Liver (tissue), 3 donors: ENCODE measurements around the gene CCL18.

Experiments
- CTCF ChIP-seq: fragments of 150-350 bp; IDR thresholded peaks from 2 replicates; pipeline ENCODE4 v1.5.1; 2017; ENCODE audit warnings: improper control_type of control experiment, low read depth, low read length; ENCODE audit not compliant: missing input control
- EGR1 ChIP-seq, 2 donors: IDR thresholded peaks; 2 replicates each; pipeline ENCODE4 v1.6.1; 2016 to 2018; ENCODE audit warnings: antibody characterized with exemption in 2 of 2, low read depth in 2 of 2
- HNF4A ChIP-seq, 2 donors: conservative IDR thresholded peaks; 2 replicates each; pipeline ENCODE4 v1.6.1; 2016; ENCODE audit warnings: antibody characterized with exemption in 2 of 2, mild to moderate bottlenecking in 2 of 2
- HNF4G ChIP-seq: IDR thresholded peaks from 2 replicates; pipeline ENCODE4 v1.6.1; 2016; ENCODE audit warnings: antibody characterized with exemption
- MAX ChIP-seq: IDR thresholded peaks from 2 replicates; pipeline ENCODE4 v1.6.1; 2016; ENCODE audit warnings: antibody characterized with exemption
- RAD21 ChIP-seq, 2 donors: IDR thresholded peaks; 2 replicates each; pipeline ENCODE4 v1.6.1; 2016; ENCODE audit warnings: antibody characterized with exemption in 2 of 2, mild to moderate bottlenecking in 2 of 2
- REST ChIP-seq: IDR thresholded peaks from 2 replicates; pipeline ENCODE4 v1.6.1; 2016; ENCODE audit warnings: antibody characterized with exemption, mild to moderate bottlenecking
- YY1 ChIP-seq: IDR thresholded peaks from 2 replicates; pipeline ENCODE4 v1.6.1; 2016; ENCODE audit warnings: antibody characterized with exemption, mild to moderate bottlenecking
- ZBTB33 ChIP-seq: IDR thresholded peaks from 2 replicates; pipeline ENCODE4 v1.6.1; 2016; ENCODE audit warnings: antibody characterized with exemption
- donor health status: healthy.
- donor health status: healthy.

GRCh38 chr17:36055921-36056520 lies 8.1 kb upstream of the CCL18 start:
- no peak for TF ChIP-seq HNF4A (conservative IDR thresholded peaks at IDR 0.05)
- no peak for TF ChIP-seq REST
- no peak for TF ChIP-seq CTCF
- TF ChIP-seq RAD21 (IDR thresholded peaks at IDR 0.05): no peak
- no peak for TF ChIP-seq EGR1 (IDR thresholded peaks at IDR 0.05; ENCODE audit: low read depth in 2 of 2)
- TF ChIP-seq MAX: no peak
- no peak for TF ChIP-seq ZBTB33
- TF ChIP-seq YY1: no peak
- TF ChIP-seq HNF4G: no peak
